NCI-H526 treated with DMSO at 0.1 percent for 48 hours (cell line): ENCODE data around the gene CDK18.
"Not testable (repeated sequence)": the region's sequence is repeated elsewhere in the genome, so short reads cannot be mapped to it uniquely, and the experiment has no call there.

ENCODE experiments used
- DNase-seq: peaks from one replicate; lab custom pipeline; 2025; lab: John Stamatoyannopoulos, UW

Gene CDK18

DNA sequence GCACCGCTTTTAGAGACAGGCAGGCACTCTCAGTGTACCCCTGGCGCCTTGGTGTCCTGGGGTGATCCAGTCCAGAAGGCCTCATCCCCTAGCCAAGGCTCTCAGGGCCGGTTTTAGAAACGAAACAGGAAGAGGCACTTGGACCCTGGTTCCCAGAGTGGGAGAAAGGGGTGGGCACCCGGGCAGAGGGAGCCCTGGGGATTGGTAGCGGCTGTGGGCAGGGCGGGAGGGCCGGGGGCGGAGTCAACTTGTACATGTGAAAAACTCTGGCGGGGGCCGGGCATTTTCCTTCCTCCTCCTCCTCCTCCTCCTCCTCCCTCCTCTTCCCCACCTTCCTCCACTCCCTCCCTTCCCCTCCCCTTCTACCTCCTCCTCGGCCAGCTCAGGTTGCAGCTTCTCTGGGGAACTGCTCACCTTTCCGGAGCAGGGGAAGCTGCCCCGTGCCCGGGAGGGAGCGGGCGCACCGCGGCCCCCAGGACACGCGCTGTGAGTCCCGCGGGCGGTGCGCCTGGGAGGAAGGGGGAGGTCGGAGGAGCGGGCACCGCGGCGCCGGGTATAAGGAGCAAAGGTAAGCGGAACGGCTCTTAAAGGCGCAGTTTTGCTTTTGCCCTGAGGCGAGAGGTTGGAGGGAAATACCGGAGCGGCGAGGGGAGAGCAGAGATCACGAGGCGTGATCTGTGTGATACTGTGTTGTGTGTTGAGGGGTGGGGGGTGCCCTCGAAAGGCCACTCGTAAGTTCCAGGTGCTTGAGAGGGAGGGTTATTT is at the start of gene CDK18:
Gene CDK18, plus strand, starts transcription at position 359 of the 765 bp plus-strand sequence. CDS start 18,499 bp downstream, outside the sequence.
- peak; percentile 47 for DNase-seq

DNA sequence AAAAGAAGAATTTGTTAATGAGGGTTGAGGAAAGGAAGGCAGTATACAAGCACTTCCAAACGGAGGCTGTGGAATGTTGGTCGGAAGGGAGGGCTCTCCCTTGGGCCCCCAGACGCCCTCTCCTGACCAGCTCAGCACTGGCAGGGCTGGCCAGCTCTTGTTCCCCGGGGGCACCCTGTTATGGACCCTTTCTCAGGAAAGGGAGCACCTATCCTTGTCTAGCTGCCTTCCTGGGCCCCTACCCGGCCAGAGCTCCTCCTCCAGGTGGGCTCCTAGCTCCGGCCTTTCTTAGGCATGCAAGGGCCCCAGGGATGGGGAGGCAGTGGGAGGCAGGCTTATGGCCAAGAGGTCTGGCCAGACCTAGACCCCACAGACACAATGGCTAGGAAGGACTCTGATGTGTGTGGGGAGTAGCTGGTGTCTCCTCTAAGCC is 49.5 kb upstream of the CDK18 start:
- no peak for DNase-seq

DNA sequence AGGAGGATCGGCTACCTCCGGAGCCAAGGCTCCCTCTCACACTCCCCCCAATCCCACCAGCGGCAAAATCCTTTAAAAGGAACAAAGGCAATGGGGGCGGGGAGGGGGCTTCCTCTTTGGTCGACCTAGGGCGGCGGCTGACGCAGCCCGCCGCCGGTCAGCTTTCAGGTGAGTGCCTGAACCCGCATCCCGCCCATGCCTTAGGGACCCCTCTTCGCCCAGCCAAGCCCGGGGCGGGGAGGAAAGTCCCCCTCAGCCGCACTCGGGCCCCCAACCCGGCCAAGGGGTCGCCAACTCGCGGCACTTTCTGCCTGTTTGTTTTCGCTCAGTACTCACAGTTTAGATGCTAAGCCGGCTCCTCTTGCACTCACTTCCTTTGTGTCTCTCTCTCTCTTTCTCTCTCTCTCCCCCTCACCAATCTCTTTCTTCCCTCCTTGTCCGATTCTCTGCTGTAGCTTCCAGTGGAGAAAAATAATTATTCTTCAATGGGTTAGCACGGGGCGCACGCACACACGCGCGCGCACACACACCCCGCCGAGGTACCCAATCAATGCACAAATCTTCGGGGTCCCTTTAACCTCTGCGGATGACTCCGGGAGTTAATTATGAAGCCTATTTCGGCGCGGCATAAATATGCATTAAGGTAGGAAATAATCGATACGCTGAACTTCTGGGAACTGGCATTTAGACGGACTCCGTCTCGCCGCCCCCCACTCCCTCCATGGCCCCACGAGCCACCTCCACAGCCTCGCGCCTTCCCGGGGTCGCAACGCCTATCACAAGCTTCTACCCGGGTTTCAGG is 48.7 kb upstream of the CDK18 start, which contains the start of gene BLACAT1:
Gene BLACAT1, minus strand, starts transcription at position 465 of the 802 bp plus-strand sequence.
- no peak for DNase-seq

DNA sequence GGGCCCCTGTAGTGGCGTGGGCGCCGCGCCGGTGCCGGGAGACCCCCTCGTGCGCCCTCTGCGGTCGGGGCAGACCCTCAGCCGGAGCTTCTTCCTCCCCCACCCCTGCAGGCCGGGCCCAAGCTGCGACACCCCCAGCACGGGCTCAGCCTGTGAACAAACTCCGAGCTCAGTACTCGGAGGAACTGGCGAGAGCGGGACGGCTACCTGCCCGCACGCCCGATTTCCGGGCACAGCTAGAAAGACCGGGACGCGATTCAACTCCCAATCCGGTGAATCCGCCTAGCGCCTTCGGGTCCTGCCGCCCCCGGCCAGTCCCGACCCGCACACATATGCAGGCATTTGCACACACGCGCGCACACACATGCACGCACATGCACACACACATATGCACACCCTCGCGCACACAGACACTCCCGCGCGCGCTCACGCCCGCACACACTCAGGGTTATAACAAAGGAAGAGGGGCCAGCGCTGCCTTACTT is 48.0 kb upstream of the CDK18 start:
- peak; percentile 33 for DNase-seq

DNA sequence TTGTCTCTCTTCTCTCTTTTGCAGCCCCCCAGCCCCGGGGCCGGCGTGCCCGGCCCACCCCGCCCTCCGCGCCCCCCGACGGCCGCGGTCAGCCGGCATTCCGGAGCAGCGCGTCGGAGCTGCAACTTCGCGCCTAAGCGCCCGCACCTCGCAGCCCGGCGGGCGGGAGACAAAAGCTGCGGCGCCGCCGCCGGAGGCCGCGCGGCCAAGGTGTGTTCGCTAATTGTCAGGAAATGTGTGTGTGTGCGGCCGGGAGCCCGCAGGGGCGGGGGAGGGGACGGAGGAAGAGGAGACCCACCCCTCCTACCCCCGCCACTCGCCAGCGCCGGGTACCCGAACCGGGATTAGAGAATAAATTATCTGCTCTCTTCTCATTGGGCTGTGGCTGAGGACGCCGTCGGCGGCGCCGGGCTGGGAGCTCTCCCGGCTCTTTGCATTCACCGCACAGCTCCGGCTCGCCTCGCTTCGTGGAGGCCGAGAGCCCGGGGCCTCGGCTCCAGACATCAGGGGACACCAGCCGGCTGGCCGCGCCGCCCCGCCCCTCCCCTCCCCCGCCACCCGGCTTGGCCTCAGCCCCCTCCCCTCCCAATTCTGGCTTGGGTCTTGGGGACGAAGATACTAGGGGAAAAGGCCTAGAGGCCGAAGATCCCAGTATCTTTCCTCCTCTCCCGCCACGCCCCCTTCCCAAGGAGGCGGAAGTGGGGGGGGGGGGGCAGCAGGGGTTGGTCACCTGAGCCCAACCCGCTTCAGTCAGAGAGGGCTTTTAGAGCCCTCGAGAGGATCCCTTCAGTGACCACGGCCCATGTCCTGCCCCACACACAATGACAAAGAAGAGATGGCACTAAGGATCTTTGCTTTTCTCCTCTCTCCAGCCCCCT is 47.4 kb upstream of the CDK18 start:
- DNase-seq = peak; percentile 36

DNA sequence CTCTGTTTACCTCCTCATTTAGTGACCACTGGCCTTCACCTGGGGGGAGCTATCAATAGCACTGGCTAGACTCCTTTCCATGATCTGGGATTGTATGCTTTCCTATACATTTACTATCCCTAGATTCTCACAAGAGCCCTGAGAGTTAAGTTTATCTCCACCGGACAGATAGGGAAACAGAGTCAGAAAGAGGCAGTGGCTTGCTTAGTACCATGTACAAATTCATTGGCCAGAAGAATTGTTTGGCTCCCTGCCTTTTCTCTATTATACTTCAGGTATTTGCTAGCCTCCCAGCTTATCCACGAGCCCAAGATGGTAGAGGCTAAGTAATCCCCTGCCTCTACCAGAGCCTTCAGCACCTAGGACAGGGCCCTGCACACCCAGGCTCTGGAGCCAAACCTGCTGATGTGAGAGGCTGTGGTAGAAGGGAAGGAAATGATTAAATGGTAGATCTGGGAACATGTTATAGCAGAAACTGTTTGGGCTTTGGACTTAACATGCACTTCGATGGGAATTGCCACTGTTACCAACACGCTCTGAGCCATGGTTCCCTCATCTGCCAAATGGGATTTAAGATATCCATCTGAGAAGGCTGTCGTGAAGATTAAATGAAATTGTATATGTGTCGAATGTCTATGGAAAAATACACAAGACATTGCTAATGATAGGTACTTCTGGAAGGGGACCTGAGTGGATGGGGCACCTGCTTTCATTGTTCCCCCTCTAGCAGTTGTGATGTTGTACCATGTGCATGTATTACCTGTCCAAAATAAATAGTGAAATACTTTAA is 45.5 kb upstream of the CDK18 start:
- no peak for DNase-seq

DNA sequence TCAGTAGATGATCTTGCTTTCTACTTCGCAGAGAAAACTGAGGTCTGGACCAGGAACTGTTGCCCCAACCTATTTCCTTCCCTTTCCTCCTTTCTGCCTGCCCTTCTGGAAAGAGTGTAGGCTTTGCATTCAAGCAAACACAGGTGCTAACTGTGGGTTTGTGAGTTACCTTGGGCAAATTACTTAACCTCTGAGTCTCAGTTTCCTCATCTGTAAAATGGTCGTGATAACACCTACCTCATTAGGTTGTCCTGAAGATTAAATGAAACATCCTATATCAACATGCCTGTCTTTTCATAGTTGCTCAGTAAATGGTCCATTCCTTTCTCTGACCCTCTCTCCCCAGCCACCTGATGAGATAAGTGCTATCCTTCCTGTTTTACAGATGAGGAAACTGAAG is 39.1 kb upstream of the CDK18 start:
- no peak for DNase-seq

DNA sequence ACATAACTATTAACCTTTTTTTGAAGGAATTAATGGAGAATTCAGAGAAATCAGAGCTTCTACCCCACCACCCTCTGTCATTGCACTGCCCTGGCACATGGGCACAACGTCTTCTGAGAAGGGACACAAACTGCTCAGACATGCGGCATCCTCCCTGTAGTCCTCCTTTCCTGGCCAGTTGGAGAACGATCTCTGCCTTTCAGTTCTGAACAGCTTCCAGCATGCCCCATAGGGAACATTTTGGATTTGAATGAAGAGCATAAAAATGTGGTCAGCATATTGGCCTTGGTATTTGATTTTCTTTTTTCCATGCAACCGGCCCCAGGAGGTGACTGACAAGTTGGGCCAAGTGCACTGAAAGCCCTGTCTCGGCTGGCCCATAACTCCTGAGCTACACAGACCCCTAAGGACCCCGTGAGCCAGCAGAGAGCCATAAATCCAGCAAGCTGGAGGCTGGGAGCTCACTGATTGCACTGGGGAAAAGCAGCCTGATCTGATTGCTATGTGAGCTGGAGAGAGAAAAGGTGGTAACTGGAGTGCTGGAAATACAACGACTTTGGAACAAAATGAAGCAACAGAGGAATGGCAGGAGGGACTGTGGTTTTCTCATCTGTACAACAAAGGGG is 37.8 kb upstream of the CDK18 start:
- DNase-seq = no peak

DNA sequence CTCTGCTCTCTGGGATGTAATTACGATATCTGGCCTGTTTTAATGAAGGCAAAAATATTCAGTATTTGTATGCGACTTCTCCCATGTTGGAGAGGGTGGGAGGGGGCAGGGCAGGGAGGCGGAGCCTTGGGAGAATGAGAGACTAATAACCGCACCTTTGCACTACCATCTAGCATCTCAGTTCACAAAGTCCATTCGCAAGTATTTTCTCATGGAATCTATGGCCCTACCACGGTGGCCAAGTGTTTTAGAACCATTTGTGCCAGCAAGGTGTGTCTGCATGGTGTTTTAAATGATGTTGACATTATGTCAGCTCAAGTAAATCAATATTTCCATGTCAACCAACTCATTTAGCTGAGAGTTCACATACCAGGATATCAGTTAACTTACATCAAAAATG is 34.3 kb upstream of the CDK18 start:
- DNase-seq = no peak

DNA sequence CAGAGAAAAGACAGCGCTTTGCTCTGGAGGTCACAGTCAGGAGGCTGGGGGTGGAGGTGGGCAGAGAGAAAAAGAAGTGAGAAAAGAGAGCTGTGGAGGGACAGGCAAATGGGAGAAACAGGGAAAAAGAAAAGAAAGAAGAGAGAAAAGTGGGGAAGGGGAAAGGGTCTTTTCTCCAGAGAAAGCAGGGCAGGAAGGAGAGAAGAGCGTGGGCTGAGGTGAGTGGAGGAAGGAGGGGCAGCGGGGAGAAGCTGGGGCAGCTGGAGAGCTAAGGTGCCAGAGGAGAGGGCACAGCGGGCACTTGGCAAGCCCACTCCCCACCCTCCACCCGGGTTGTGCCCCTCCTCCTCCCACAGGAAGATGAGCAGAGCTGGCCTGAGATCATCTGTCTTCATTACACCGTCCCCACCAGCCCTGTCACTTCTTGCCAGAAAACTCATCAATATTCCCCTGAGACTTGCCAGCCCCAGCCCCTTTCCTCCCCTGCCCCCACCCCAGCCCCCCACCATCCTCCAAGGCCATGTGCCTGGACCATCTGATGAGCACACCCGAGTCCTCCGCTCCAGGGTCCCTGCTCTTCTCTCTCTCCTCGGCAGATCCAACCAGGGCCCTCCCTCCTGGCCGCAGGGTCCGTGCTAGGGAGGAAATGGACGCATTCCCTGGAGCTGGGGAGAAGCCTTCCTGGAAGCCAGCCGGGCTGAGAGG is 31.6 kb upstream of the CDK18 start:
- DNase-seq = no peak

DNA sequence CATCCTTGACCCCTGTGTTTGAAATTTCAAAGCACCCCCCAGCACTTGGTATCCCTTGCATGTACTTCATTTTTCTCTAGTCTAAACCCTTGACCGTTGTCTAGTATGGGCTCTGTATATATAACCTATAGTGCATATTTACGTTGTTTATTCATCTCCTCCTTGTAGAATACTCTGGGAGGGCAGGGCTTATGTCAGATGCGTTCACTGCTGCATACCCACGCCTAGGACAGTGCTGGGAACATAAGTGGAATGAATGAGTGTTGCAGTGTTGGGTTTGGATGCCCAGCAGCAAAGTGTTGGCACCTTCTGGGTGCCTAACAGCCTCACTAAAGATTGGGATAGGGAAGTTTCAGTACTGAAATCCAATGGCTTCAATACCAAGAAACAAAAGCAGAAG is 31.0 kb upstream of the CDK18 start:
- DNase-seq = no peak

DNA sequence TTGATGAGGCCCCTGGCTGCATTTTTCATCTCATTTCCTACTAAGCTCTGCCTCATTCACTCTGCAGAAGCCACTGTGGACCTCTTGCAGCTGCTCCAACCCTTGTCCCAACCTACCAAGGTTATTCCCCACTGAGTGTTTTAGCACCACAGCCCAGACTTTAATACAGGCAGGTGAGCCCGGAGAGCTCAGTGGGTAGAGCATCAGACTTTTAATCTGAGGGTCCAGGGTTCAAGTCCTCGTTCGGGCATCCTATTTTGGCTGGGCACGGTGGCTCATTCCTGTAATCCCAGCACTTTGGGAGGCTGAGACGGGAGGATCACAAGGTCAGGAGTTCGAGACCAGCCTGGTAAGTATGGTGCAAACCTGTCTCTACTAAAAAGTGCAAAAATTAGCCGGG is 30.5 kb upstream of the CDK18 start:
- no peak for DNase-seq

DNA sequence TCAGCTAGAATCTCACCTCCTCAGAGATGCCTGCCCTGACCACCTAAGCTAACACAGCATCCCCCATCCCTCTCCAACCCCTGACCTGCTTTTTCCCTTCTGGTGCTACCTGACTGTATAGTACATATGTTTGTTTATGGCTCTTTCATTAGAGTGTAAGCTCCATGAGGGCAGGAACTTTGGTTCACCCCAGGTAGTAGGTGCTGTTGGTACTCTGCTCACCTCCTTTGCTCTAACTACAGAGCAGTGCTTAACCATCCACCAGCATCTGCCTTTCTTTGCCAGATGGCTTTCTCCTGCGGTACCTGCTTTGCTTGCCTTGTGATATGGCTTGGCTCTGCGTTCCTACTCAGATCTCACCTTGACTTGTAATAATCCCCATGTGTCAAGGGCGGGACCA is 29.9 kb upstream of the CDK18 start:
- DNase-seq = no peak

DNA sequence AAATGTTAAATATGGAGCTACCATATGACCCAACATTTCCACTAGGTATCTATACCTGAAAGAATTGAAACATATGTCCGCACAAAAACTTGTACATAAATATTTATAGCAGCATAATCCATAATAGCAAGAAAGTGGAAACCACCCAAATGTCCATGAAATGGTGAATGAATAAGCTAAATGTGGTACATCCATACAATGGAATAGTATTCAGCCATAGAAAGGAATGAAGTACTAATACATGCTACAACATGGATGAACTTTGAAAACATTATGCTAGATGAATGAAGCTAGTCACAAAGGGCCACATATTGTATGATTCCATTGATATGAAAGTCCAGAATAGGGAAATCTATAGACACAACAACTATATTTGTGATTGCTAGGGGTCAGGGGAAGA is 28.6 kb upstream of the CDK18 start:
- no peak for DNase-seq

DNA sequence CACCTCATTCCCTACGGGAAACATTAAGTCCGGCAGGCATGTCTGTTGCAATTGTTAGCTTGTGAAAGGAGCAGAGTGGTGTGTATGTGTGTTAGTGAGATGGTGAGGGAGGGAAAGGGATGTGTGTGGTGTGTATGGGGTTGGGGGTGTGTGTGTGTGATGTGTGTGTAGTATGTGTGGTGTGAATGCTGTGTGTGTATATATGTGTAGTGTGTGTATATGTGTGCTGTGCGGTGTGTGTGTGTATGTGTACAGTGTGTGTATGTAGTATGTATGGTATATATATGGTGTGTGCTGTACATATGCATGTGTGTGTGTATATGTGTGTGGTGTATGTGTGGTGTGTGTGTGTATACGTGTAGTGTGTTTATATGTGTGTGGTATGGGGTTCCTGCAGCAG is 27.8 kb upstream of the CDK18 start:
- no peak for DNase-seq

DNA sequence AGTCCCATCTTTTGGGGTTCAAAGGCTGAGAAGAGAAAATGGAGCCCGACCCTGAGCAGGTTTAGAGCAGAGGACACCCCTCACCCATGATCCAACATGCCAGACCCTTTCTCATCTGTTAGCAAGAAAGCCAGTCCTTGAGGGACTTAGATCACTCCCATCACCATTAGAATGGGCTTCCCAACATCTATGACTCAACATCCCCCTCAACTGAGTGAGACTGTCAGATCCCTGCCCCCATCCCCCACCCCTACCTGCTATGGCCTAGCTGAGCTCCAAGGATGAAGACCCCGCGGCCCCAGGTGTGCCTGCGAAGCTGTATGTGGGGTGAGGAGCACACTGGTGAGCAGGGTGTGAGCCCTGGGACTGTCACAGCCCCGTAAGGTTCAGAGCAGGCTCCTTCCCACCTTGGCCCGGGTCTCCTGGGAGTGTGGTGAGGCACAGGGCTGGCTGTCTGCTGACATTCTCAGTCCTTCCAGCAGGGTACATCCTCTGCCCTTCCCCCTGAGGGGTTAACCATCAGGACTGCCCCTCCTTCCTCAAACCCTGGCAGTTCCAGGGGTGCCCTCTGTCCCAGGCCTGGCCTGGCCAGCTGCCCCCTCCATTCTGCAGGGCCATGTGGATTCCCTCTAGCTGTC is 27.2 kb upstream of the CDK18 start:
- no peak for DNase-seq

DNA sequence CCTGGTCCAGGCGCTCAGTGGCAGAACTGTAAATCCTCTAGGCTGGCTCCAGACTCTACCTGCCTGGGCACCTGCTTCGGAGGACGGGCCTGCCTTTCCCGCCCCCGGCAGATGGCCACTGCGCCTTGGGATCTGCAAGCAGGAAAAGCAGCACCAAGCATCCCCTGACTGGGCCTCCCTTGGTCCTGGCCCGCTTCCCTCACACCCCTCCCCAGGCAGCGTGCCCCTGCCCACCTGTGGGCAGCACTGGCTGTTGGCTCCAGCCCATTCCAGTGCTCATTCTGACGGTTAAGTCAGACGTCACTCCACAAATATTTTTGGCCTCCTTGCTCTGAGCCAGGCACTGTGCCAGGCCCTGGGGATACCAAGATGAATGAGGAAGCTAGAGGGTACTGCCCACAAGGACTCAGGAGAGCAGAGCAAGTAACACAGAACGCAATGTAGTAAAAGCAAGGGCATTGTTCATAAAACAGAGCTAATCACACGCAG is 26.7 kb upstream of the CDK18 start:
- DNase-seq = no peak

DNA sequence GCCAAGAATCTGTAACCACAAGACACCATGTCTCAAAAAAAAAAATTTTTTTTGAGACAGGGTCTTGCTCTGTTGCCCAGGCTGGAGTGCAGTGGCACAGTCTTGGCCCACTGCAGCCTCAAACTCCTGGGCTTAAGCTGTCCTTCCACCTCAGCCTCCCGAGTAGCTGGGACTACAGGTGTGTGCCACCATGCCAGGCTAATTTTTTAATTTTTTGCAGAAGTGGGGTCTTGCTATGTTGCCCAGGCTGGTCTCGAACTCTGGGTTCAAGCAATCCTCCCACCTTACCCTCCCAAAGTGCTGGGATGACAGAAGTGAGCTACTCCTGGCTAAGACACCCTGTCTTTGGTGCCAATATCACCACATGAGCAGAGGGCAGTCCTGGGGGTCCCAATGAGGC is 25.5 kb upstream of the CDK18 start:
- not testable (repeated sequence) for DNase-seq

DNA sequence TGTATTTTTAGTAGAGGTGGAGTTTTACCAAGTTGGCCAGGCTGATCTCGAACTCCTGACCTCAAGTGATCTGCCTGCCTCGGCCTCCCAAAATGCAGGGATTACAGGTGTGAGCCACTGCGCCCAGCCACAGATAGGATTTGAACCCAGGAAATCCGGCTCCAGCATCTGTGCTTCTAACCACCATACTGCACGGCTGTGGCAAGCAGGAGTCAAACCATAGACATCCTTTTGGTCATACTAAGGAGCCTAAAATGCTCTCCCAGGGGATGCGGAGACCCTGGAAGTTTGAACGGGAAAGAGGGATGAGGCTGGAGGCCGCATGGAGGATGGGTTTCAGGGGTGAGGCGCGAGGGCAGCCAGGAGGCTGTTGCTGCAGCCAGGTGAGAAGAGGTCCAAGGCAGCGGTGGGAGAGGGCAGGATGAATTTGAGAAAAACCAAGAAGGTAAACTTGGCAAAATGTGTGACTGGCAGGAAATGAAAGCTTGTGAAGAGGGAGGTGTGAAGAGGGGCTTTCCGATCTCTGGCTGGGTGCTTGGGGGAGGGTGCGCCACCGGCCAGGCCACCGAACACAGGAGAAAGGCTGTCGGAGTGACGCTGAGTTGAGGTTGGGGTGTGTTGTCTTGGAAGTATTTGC is 24.0 kb upstream of the CDK18 start:
- DNase-seq = no peak
